GM21576 (cell line): Measurements from ENCODE around the gene VWC2L.

ENCODE experiments used
- ATAC-seq: cut with Tn5 transposase; IDR thresholded peaks from one replicate; pipeline ENCODE4 v1.9.1; 2021; ENCODE audit warnings: mild to moderate bottlenecking, moderate library complexity; ENCODE audit not compliant: unreplicated experiment

The VWC2L gene

DNA sequence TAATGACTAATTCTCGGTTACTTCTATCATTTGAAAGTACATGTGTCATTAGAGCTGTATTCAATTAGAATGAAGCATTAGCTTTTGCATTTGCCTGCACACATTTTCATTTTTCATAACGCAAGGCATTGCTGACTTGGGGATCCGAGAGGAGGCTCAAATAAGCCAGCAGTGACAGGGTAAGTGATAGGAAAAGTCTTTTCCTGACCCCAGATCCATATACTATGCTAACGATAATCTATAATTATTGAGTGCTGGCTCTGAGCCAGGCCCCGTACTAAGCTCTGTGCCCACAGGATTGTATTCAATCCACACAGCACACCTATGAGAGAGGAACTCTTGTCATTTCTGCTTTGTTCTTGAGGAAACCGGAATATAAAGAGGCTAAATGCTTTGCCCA is 168.2 kb downstream of the VWC2L start:
- ATAC-seq, result no peak

DNA sequence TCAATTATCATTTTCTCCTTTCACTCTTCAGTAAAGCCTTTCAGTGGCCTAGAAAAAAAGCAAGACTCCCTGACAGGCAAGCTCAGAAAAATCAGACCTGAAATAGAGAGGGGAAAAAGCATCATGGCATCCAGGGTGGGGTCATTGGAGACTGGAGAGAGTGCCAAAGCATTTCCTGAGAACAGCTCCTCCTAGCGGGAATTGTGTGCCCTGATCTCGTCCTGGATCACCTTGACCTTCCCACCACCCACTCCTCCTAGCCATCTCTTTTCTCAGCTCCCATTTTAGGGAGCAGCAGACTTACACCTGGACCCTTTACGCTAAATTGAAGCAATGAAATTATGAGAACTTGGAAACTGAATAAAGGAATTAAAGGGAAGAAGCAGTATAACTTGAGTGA is 176.6 kb downstream of the VWC2L start:
- no peak for ATAC-seq

DNA sequence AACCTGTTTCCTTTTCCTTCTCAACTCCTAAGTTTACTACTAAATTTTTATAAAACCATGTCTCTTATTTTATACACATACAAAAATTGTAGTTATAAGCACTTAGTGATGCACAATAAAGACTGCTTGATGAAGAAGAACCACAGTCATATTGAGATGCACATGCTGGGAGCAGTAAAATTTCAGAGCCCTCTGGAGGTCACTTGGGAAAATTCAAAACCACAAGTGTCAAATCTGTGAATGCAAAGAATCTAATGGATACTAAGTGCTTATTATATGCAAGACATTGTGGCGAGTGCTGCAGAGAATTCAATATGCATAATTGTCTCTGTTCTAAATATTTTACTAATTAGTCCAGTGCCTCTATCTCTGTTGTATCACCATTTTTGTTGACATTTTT is 180.5 kb downstream of the VWC2L start:
- ATAC-seq, result no peak

DNA sequence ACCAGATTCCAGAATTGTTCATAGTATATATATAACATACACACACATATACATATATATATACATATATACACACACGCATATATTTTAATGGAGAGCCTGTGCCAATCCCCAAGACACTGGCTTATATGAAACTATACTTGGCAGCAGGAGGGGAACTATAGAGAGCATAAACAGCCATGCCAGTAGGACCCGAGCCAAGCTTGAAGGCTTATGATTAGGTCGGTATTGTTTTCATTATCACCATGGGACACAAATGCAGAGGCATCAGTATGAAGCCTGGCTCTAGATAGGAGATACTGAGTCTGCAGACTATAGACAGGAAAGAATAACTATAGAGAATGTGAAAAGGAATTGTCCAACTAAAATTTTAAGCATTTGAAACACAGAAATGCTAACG is 181.2 kb downstream of the VWC2L start:
- ATAC-seq, result no peak

DNA sequence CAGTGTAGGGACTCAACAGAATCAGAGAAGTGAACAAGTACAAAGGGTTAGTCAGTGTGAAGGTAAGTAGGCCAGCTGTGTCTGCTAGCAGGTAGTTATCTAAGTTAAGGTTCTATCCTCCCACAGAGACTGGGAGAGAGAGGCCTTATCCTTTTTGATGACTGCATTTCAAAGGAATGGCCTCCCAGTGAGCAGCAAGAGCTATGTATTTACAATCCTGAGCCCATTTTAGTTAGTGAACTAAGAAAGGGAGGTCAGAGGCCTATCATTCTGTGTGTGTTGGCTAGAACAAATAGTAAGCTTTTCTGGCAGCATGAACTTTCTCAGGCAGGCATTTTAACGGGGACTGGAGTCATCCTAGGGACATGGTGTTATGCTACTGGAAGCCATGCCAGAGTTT is 182.9 kb downstream of the VWC2L start:
- ATAC-seq, result no peak

DNA sequence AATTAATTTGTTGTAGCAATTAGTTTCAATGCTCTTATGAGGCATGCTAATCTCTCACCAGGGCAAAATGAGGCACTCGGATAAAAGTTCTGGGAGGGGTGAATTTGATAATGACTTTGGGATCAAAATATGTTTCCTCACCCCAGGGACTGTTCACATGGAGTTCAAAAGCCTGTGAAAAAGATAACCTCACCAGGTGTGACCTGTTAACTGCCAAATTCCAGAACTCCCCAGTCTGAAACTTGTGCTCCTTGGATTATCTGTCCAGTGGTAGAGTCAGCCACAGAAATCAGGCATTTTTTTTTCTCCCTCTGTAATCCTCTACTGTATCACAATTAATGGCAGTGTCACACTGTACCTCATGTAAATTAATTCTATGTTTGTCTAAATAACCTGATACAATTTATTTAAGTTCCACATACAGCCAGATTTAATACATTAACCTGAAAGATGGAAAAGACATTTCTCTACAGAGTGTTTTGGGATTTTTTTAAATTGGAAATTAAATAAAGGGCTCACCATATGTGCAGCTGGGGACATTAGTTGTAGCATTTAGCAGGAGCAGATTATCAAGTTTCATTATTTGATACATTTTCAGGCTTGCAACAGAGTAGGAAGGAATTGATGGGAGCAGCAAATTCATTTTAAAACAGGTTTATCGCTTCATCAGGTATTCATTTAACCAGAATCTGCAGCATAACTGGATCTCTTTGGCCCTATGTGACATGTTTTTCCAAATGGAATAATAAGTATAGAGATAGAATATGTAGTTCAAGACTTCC is 191.2 kb downstream of the VWC2L start:
- ATAC-seq, result no peak

DNA sequence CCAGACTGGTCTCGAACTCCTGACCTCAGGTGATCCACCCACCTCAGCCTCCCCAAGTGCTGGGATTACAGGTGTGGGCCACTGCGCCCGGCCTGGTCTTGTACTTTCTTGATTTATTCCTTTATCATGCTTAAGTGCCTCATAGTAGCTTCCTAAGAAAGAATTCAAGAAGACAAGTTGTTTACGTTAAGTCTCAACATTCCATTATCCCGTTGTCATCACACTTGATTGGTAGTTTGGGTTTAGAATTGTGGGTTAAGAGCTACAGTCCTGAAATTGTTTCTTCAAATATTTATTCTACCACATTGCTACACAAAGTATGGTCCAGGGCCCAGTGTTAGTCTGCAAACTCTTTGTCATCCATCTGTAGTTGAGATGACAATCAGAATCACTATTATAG is 194.0 kb downstream of the VWC2L start:
- no peak for ATAC-seq

DNA sequence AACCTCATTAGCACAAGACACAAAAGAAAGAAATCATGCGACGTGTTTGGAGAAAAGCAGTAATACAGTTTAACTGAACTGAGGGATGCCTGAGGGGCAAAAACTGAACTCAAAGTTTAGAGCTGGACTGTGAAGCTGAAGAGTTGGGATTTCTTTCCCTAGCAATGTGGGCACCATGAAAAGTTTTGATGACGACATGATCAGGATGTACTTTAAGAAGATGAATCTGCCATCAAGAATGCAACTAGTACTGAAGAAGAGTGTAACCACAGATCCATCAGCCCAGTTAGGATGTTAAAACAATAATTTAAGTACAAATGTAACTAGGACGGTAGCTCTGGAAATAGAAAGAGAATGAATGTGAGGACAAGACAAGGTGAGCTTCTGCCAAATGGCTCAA is 196.2 kb downstream of the VWC2L start:
- no peak for ATAC-seq

DNA sequence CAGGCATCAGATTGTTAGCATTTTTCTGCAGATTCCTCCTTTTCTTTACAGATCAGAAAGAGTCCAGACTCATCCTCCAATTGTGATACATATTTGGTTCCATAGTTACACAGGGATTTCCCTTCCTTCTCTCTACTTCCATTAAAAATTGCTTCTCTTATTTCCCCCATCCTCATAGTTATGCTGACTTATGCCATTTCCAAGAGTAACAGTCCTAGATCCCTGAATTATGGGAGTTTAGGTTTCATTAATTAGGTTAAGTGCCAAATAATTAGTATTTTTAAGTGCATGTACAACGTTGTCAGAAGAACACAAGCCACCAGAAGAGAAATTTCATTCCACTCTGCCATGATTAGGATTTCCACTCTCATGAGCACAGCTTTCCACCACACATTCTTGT is 200.2 kb downstream of the VWC2L start:
- ATAC-seq, result no peak

DNA sequence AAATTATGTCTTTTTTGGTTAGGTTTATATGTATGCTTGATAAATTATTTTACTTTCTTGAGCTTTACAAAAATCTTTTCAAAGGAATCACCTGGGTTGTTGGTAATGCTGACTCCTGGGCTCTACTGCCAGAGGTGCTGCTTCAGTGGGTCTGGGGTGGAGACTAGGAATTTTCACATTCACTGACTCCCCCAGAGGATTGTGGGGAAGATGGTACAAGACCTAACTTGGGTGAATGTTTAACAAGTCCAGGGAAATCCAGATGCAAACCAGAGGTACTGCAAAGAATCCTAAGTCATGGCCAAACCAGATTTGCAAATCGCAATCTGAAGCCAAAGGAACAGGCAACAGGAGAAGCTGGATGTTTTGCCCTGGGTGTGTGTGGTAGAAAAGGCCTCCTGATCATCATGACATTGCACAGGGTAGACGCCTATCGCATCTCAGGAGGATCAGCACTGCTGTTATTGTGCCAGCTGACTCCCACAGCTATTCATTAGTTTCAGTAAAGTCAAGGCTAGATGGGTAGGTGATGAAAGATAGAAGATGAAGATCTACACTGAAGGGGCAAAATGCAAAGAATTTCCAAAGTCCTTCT is 213.4 kb downstream of the VWC2L start:
- no peak for ATAC-seq

DNA sequence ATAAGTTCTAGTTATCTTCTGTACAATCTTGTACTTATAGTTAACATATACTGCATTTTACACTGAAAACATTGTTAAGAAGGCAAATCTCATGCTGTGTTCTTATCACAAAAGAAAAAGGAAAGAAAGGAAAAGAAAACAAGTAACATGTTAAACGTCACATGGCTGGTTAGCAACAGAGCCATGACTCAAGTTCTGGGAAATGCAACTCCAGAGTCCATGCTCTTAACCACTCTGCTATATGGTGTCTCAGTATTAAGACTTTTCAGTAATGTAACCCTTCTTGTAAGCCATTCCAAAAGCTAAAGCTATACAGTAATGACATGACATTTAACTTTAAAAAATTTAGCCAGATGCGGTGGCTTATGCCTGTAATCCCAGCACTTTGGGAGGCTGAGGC is 217.2 kb downstream of the VWC2L start:
- ATAC-seq, result no peak
